Stimulated activated memory B cell treated with anti-CD40 and anti-IgM and Interleukin-4, amounts not matched to agents 10 μg/mL and 1 μg/mL and 100 μg/mL, for 72 hours (primary cell): ENCODE results near the gene MRPL11.
"Not testable (repeated sequence)": the region's sequence is repeated elsewhere in the genome, so short reads cannot be mapped to it uniquely, and the experiment has no call there.

ENCODE experiments used
- ATAC-seq: fragments of 150-1000 bp; cut with Tn5 transposase; 2 replicates; pipeline ENCODE4 v1.10.0; 2021
- H3K27ac Mint-ChIP-seq: one replicate; pipeline ENCODE4 v1.8.0; 2022; ENCODE audit warnings: mild to moderate bottlenecking, mixed read lengths
- H3K27me3 Mint-ChIP-seq: one replicate; pipeline ENCODE4 v1.8.0; 2022; ENCODE audit warnings: mixed read lengths
- H3K36me3 Mint-ChIP-seq: one replicate; pipeline ENCODE4 v1.8.0; 2022; ENCODE audit warnings: mixed read lengths
- H3K4me1 Mint-ChIP-seq: one replicate; pipeline ENCODE4 v1.8.0; 2022; ENCODE audit warnings: mixed read lengths
- H3K4me3 Mint-ChIP-seq: one replicate; pipeline ENCODE4 v1.8.0; 2022; ENCODE audit warnings: mild to moderate bottlenecking, moderate library complexity, mixed read lengths
- H3K9me3 Mint-ChIP-seq: one replicate; pipeline ENCODE4 v1.8.0; 2022; ENCODE audit warnings: mixed read lengths

MRPL11 gene

GRCh38 chr11:66454828-66455227, 16.2 kb upstream of the MRPL11 start:
- Mint-ChIP-seq H3K4me1 (peaks cover 23% of the 10 kb centered on the region), H3K4me3 (no peak overlapping the region), H3K9me3 (peaks cover 4% of the 10 kb centered on the region), H3K27me3 (peaks cover 16% of the 10 kb centered on the region), H3K27ac (no peak overlapping the region), H3K36me3 (no peaks in the 10 kb centered on the region)
- no peak for ATAC-seq

- Mint-ChIP-seq H3K9me3 (peaks cover 4% of the 10 kb centered on the region), H3K4me3 (no peak overlapping the region), H3K4me1 (peaks cover 19% of the 10 kb centered on the region), H3K27ac (no peak overlapping the region), H3K36me3 (no peaks in the 10 kb centered on the region), H3K27me3 (peaks cover 16% of the 10 kb centered on the region)
- ATAC-seq: no peak
These were observed 15.6 kb upstream of the MRPL11 start for GRCh38 chr11:66454247-66454646.

- H3K36me3 Mint-ChIP-seq: no peaks in the 10 kb centered on the region
- peaks cover 16% of the 10 kb centered on the region for H3K27me3 Mint-ChIP-seq
- peaks cover 4% of the 10 kb centered on the region for H3K9me3 Mint-ChIP-seq
- H3K4me3 Mint-ChIP-seq: no peak overlapping the region
- ATAC-seq: no peak
- H3K4me1 Mint-ChIP-seq: no peaks in the 10 kb centered on the region
- H3K27ac Mint-ChIP-seq: no peak overlapping the region
These were observed 13.0 kb upstream of the MRPL11 start for GRCh38 chr11:66451663-66452062.

- H3K27me3 Mint-ChIP-seq: peaks cover 14% of the 10 kb centered on the region
- H3K4me1 Mint-ChIP-seq: no peaks in the 10 kb centered on the region
These were observed 11.9 kb upstream of the MRPL11 start for GRCh38 chr11:66450560-66450959.

GRCh38 chr11:66448523-66448922, 9.9 kb upstream of the MRPL11 start:
- Mint-ChIP-seq H3K36me3 (peaks cover 4% of the 10 kb centered on the region), H3K4me1 (no peaks in the 10 kb centered on the region), H3K4me3 (no peak overlapping the region), H3K27ac (no peak overlapping the region), H3K27me3 (no peaks in the 10 kb centered on the region), H3K9me3 (peaks cover 12% of the 10 kb centered on the region)
- no peak for ATAC-seq

More at GRCh38 chr11:66450560-66450959, 11.9 kb upstream of the MRPL11 start:
- ATAC-seq: no peak
- no peak overlapping the region for H3K27ac Mint-ChIP-seq
- no peaks in the 10 kb centered on the region for H3K36me3 Mint-ChIP-seq
- peaks cover 7% of the 10 kb centered on the region for H3K9me3 Mint-ChIP-seq
- H3K4me3 Mint-ChIP-seq: no peak overlapping the region

GRCh38 chr11:66447012-66447411, 8.4 kb upstream of the MRPL11 start:
- Mint-ChIP-seq H3K27me3 (no peaks in the 10 kb centered on the region), H3K9me3 (peaks cover 17% of the 10 kb centered on the region), H3K4me3 (no peak overlapping the region), H3K27ac (no peak overlapping the region), H3K4me1 (no peaks in the 10 kb centered on the region), H3K36me3 (peaks cover 11% of the 10 kb centered on the region)
- ATAC-seq: no peak

GRCh38 chr11:66443602-66444001, 5.0 kb upstream of the MRPL11 start:
- H3K4me3 Mint-ChIP-seq: no peak overlapping the region
- peaks cover 11% of the 10 kb centered on the region for H3K36me3 Mint-ChIP-seq
- H3K4me1 Mint-ChIP-seq: peaks cover 5% of the 10 kb centered on the region
- H3K27ac Mint-ChIP-seq: no peak overlapping the region
- no peak for ATAC-seq
- H3K9me3 Mint-ChIP-seq: peaks cover 16% of the 10 kb centered on the region
- no peaks in the 10 kb centered on the region for H3K27me3 Mint-ChIP-seq

- not testable (repeated sequence) for H3K4me3 Mint-ChIP-seq, H3K27ac Mint-ChIP-seq
These were observed 2.3 kb upstream of the MRPL11 start for GRCh38 chr11:66440940-66441282.

GRCh38 chr11:66440101-66440939, 1.7 kb upstream of the MRPL11 start:
- not testable (repeated sequence) for H3K4me3 Mint-ChIP-seq, ATAC-seq, H3K27me3 Mint-ChIP-seq, H3K27ac Mint-ChIP-seq
- Mint-ChIP-seq H3K4me1 (peaks cover 15% of the 10 kb centered on the region), H3K36me3 (peaks cover 27% of the 10 kb centered on the region), H3K9me3 (peaks cover 12% of the 10 kb centered on the region)

More at GRCh38 chr11:66440940-66441282, 2.3 kb upstream of the MRPL11 start:
- Mint-ChIP-seq H3K4me1 (peaks cover 15% of the 10 kb centered on the region), H3K9me3 (peaks cover 16% of the 10 kb centered on the region), H3K36me3 (peaks cover 22% of the 10 kb centered on the region)
- not testable (repeated sequence) for H3K27me3 Mint-ChIP-seq, ATAC-seq

GRCh38 chr11:66437979-66438503, 607 bp downstream of the MRPL11 start:
- Mint-ChIP-seq H3K4me3 (peak overlapping the region; percentile 86), H3K4me1 (peaks cover 15% of the 10 kb centered on the region), H3K9me3 (peaks cover 2% of the 10 kb centered on the region), H3K27me3 (no peaks in the 10 kb centered on the region), H3K27ac (peak overlapping the region; percentile 93), H3K36me3 (peaks cover 28% of the 10 kb centered on the region)
- ATAC-seq: no peak

GRCh38 chr11:66432597-66432996, 6.1 kb downstream of the MRPL11 start:
- Mint-ChIP-seq H3K4me3 (no peak overlapping the region), H3K27ac (no peak overlapping the region), H3K4me1 (peaks cover 1% of the 10 kb centered on the region), H3K27me3 (no peaks in the 10 kb centered on the region), H3K36me3 (peaks cover 65% of the 10 kb centered on the region), H3K9me3 (no peaks in the 10 kb centered on the region)
- no peak for ATAC-seq

- H3K27me3 Mint-ChIP-seq, H3K27ac Mint-ChIP-seq, H3K4me1 Mint-ChIP-seq, H3K9me3 Mint-ChIP-seq, ATAC-seq, H3K4me3 Mint-ChIP-seq: not testable (repeated sequence)
- H3K36me3 Mint-ChIP-seq: peaks cover 65% of the 10 kb centered on the region
These were observed 6.7 kb downstream of the MRPL11 start for GRCh38 chr11:66431871-66432329.

GRCh38 chr11:66431287-66431686, 7.4 kb downstream of the MRPL11 start:
- not testable (repeated sequence) for H3K9me3 Mint-ChIP-seq, H3K27me3 Mint-ChIP-seq, ATAC-seq, H3K4me1 Mint-ChIP-seq, H3K4me3 Mint-ChIP-seq, H3K27ac Mint-ChIP-seq
- peaks cover 59% of the 10 kb centered on the region for H3K36me3 Mint-ChIP-seq

- H3K4me3 Mint-ChIP-seq: no peak overlapping the region
- H3K9me3 Mint-ChIP-seq: no peaks in the 10 kb centered on the region
- H3K4me1 Mint-ChIP-seq: no peaks in the 10 kb centered on the region
- peaks cover 48% of the 10 kb centered on the region for H3K36me3 Mint-ChIP-seq
- H3K27me3 Mint-ChIP-seq: no peaks in the 10 kb centered on the region
- H3K27ac Mint-ChIP-seq: no peak overlapping the region
- peak; percentile 71 for ATAC-seq
These were observed 8.6 kb downstream of the MRPL11 start for GRCh38 chr11:66429983-66430602.

GRCh38 chr11:66428933-66429332, 9.7 kb downstream of the MRPL11 start:
- Mint-ChIP-seq H3K4me1 (no peaks in the 10 kb centered on the region), H3K27me3 (no peaks in the 10 kb centered on the region), H3K9me3 (no peaks in the 10 kb centered on the region), H3K36me3 (peaks cover 42% of the 10 kb centered on the region), H3K4me3 (no peak overlapping the region), H3K27ac (no peak overlapping the region)
- ATAC-seq: no peak

GRCh38 chr11:66426314-66426713, 12.3 kb downstream of the MRPL11 start:
- Mint-ChIP-seq H3K4me3 (no peak overlapping the region), H3K4me1 (no peaks in the 10 kb centered on the region), H3K27ac (no peak overlapping the region), H3K9me3 (no peaks in the 10 kb centered on the region), H3K27me3 (no peaks in the 10 kb centered on the region), H3K36me3 (peaks cover 28% of the 10 kb centered on the region)
- no peak for ATAC-seq
